ENCODE data around the gene CTXND2. TPM values are rescaled to one million over a fixed set of nuclear protein-coding genes. Genes with fewer than 3 reads are reported as not detected.
"Not testable (repeated sequence)": the region's sequence is repeated elsewhere in the genome, so short reads cannot be mapped to it uniquely, and the experiment has no call there.

The CTXND2 gene
- total RNA-seq, 1 donor from 2014 or later = not detected

DNA sequence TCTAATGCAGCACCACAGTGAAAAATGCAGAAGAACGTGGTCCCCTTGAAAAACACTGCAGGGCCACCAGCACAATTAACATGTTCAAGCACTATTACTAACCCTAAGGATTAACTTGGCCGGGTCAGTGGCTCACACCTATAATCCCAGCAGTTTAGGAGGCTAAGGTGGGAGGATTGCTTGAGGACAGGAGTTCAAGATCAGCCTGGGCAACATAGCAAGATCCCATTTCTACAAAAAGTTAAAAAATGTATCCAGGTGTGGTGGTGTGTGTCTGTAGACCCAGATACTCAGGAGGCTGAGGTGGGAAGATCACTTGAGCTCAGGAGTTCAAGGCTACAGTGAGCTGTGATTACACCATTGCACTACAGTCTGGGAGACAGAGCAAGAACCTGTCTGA lies 13.4 kb upstream of the CTXND2 start:
- no peak for FAIRE-seq

DNA sequence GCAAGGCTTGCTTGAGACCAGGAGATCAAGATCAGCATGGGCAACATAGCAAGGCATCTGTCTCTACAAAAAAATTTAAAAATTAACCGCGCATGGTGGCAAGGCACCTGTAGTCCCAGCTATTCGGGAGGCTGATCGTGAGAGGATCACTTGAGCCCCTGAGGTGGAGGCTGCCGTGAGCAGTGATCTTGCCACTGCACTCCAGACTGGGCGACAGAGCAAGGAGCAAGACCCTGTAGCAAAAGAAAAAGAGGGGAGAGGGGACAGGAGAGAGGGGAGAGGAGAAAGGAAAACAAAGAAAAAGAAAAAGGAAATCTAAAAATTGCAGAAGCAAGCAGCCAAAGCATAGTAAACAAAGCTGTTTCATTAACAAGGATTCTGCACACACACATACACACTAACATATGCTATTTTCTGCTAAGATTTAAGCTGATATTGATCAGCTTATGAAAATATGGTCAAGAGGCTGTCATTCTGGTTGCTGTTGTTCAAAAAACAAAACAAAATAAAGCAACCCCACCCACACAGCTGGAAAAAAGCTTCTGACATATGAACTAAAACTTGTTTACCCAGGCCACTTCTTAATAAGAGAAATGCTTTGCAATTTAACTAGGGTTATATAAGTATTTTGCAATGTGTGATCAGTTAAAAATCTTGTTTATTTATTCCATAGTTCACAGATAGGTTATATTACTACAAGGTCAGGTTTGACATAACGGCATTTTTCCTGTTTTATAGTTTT lies 12.3 kb upstream of the CTXND2 start:
- no peaks in the 10 kb centered on the region for H3K27me3 ChIP-seq (ENCODE audit: control insufficient read depth, insufficient read depth, low read length)
- DNase-seq (ENCODE audit: low read depth) (no peak), FAIRE-seq (no peak)
- H3K4me3 ChIP-seq (ENCODE audit: low read depth, low read length) = no peak overlapping the region
- no peaks in the 10 kb centered on the region for H3K36me3 ChIP-seq (ENCODE audit: control insufficient read depth, insufficient read depth, low read length)
- TF ChIP-seq, protein P1, sequence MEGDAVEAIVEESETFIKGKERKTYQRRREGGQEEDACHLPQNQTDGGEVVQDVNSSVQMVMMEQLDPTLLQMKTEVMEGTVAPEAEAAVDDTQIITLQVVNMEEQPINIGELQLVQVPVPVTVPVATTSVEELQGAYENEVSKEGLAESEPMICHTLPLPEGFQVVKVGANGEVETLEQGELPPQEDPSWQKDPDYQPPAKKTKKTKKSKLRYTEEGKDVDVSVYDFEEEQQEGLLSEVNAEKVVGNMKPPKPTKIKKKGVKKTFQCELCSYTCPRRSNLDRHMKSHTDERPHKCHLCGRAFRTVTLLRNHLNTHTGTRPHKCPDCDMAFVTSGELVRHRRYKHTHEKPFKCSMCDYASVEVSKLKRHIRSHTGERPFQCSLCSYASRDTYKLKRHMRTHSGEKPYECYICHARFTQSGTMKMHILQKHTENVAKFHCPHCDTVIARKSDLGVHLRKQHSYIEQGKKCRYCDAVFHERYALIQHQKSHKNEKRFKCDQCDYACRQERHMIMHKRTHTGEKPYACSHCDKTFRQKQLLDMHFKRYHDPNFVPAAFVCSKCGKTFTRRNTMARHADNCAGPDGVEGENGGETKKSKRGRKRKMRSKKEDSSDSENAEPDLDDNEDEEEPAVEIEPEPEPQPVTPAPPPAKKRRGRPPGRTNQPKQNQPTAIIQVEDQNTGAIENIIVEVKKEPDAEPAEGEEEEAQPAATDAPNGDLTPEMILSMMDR (IDR thresholded peaks at IDR 0.05; ENCODE audit: insufficient read depth, low read length, severe bottlenecking) = no peak

More for the DNA sequence above, 13.4 kb upstream of the CTXND2 start:
- TF ChIP-seq, protein P1 (IDR thresholded peaks at IDR 0.05; ENCODE audit: insufficient read depth, low read length, severe bottlenecking) = no peak
- DNase-seq (ENCODE audit: low read depth) = no peak
- Histone ChIP-seq H3K4me3 (ENCODE audit: low read depth, low read length) (no peak overlapping the region), H3K27me3 (ENCODE audit: control insufficient read depth, insufficient read depth, low read length) (no peaks in the 10 kb centered on the region), H3K36me3 (ENCODE audit: control insufficient read depth, insufficient read depth, low read length) (no peaks in the 10 kb centered on the region)

DNA sequence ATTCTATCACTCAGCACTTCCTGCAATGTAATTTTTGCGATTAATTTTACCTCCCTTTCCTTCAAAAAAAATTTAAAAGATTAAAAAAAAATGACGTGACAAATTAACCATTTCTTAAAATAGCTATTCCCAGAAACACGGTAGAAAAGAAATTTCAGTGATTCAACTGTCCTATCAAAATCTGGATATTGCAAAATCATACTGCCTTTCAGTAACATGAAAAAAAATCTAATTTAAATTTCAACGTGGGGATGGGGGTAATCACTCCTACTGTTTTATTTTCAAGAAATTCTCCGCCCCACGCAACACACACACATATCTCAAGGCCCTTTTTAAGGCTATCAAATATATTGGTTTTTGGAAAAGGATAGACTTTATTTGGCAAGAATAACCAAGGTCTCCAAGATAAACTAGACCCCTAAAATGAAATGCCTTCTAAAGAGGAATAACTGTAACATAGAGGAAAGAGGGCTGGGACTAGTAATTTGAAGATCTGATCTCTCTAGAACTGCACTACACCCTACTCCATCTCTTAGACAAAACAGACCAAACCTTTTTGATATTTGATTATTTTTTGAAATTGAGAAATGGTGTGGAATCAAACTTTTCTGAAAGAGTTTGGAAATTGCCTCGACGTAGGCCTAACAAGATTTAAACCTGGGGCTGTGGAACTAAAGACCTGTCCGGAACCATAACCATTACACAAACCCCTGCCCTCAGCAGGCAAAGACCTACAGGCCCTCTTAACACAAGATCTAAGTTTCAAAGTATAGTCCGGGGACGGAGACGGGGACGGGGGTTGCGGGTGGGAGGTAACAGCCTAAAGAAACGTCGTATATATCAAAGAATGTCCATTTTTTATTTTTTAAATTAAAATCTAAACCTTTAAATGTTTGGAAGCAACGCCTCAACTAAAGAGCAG lies 11.5 kb upstream of the CTXND2 start:
- FAIRE-seq (no peak), DNase-seq (ENCODE audit: low read depth) (no peak)
- H3K36me3 ChIP-seq (ENCODE audit: control insufficient read depth, insufficient read depth, low read length) = no peaks in the 10 kb centered on the region
- H3K27me3 ChIP-seq (ENCODE audit: control insufficient read depth, insufficient read depth, low read length) = no peaks in the 10 kb centered on the region
- peak overlapping the region; percentile 85 for H3K4me3 ChIP-seq (ENCODE audit: low read depth, low read length)
- TF ChIP-seq, protein P1 (IDR thresholded peaks at IDR 0.05; ENCODE audit: insufficient read depth, low read length, severe bottlenecking) = no peak

DNA sequence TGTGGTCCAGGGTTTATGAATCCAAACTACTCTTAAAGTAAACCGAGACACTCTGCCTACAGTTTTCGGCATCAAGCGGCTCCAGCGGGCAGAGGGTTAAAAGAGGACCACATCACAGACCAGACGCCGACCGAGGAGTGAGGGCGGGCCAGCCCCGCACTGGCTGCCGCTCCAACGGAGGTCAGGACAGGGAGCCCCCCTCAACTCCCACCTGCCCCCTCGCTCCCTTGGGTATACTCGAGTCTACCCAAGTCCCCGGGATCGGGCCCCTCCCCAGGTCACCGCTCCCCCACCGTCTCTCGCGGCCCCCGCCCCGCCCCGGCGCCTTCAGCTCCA lies 10.8 kb upstream of the CTXND2 start:
- DNase-seq (ENCODE audit: low read depth) (peak; percentile 43), FAIRE-seq (no peak)
- TF ChIP-seq, protein P1 (IDR thresholded peaks at IDR 0.05; ENCODE audit: insufficient read depth, low read length, severe bottlenecking) = no peak
- Histone ChIP-seq H3K36me3 (ENCODE audit: control insufficient read depth, insufficient read depth, low read length) (no peaks in the 10 kb centered on the region), H3K27me3 (ENCODE audit: control insufficient read depth, insufficient read depth, low read length) (no peaks in the 10 kb centered on the region), H3K4me3 (ENCODE audit: low read depth, low read length) (peak overlapping the region; percentile 85)

DNA sequence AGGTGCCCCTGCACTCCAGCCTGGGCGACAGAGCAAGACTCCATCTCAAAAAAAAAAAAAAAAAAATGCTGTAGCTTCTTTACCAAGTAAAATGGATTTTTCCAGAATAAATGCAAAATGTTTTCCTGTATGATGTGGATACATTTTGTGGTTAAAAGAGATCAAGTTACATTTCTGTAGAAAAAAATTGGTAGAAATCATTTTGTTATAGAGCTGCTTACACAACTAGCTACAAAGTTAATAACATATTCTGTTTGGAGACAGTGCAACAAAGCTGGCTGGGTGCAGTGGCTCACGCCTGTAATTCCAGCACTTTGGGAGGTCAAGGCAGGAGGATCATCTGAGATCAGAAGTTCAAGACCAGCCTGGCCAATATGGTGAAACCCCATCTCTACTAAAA lies 8.0 kb upstream of the CTXND2 start:
- not testable (repeated sequence) for H3K4me3 ChIP-seq (ENCODE audit: low read depth, low read length); H3K36me3 ChIP-seq (ENCODE audit: control insufficient read depth, insufficient read depth, low read length); FAIRE-seq; H3K27me3 ChIP-seq (ENCODE audit: control insufficient read depth, insufficient read depth, low read length); DNase-seq (ENCODE audit: low read depth)

DNA sequence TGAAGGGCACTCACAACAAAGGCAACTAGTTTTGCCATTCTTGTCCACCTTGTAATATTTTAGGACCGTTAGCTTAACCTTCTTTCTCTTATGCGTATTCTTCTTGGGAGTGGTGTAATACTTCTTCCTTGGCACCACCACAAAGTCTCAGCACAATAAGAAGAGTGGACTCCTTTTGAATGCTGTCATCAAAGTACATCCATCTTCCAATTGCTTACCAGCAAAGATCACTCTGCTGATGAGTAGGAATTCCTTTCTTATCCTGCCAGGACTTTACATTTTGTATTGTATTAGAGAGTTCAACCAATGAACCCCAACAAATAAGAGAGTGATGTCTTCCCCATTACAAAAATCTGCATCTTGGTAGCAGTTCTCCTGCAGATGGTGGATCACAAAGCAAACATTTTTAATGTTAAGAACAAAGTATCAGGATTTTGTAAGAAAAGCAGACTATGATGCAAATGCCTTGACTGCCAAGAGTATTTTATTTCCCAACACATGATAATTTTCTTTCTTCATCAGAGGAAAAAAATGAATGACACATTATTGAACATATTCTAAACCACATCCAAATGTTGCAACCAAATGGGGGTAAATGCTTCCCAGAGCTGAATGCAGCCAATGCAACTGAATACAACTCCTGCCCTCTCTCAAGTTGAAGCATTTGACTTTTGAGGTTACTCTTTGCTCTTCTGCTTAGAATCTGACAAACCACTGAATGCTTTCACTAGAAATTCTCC lies 5.4 kb upstream of the CTXND2 start:
- no peak overlapping the region for H3K4me3 ChIP-seq (ENCODE audit: low read depth, low read length)
- TF ChIP-seq, protein P1 (IDR thresholded peaks at IDR 0.05; ENCODE audit: insufficient read depth, low read length, severe bottlenecking) = no peak
- no peaks in the 10 kb centered on the region for H3K27me3 ChIP-seq (ENCODE audit: control insufficient read depth, insufficient read depth, low read length)
- peak; percentile 94 for DNase-seq (ENCODE audit: low read depth)
- no peaks in the 10 kb centered on the region for H3K36me3 ChIP-seq (ENCODE audit: control insufficient read depth, insufficient read depth, low read length)
- no peak for FAIRE-seq

DNA sequence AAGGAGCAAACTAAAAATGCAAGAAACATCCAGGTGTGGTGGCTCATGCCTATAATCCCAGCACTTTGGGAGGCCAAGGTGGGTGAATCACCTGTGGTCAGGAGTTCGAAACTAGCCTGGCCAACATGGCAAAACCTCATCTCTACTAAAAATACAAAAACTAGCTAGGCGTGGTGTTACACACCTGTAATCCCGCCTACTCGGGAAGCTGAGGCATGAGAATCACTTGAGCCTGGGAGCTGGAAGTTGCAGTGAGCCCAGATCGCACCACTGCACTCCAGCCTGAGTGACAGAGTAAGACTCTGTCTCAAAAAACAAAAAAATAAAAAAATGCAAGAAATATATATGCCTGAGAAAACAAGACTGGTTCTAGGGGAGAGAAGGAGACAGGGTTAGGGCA lies 3.8 kb upstream of the CTXND2 start:
- FAIRE-seq; H3K4me3 ChIP-seq (ENCODE audit: low read depth, low read length); DNase-seq (ENCODE audit: low read depth); H3K36me3 ChIP-seq (ENCODE audit: control insufficient read depth, insufficient read depth, low read length); H3K27me3 ChIP-seq (ENCODE audit: control insufficient read depth, insufficient read depth, low read length): not testable (repeated sequence)
